Mammary epithelial cell (primary cell): ENCODE data around the gene LRRTM3.

ENCODE experiments used
- EZH2 ChIP-seq: IDR thresholded peaks from 2 replicates; pipeline ENCODE4 v1.6.1; 2012; ENCODE audit warnings: low read length, inconsistent platforms, borderline replicate concordance
- TF ChIP-seq, protein P1 (sequence below), 2 donors: IDR thresholded peaks in 1 of 2; conservative IDR thresholded peaks in 1 of 2; 2 replicates each; pipeline ENCODE4 v1.5.1; 2011 to 2012; ENCODE audit warnings: inconsistent platforms in 2 of 2, low read length in 2 of 2, mild to moderate bottlenecking in 2 of 2, control low read depth in 1 of 2, low read depth in 1 of 2; ENCODE audit not compliant: insufficient read depth in 1 of 2; ENCODE audit errors: extremely low read depth in 1 of 2

DNA sequence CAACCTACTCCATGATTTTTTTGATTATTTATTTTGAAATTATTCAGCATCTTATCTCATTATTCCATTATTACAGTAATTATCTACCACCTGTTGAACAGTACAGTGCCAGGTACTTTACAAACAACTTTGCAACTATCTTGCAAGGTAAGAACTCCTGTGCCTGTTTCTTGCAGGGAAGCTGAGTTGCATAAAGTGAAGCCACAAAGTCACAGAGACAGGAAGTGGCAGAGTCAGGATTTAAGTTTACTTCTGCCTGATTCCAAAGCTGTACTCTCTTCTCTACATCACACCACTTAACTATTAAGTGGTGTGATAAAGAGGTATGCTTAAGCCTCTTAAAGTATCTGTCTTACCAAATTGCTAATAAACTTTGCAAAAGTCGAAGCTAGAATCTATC, 80.1 kb downstream of the LRRTM3 start:
- no peak for TF ChIP-seq EZH2
- TF ChIP-seq, protein P1, sequence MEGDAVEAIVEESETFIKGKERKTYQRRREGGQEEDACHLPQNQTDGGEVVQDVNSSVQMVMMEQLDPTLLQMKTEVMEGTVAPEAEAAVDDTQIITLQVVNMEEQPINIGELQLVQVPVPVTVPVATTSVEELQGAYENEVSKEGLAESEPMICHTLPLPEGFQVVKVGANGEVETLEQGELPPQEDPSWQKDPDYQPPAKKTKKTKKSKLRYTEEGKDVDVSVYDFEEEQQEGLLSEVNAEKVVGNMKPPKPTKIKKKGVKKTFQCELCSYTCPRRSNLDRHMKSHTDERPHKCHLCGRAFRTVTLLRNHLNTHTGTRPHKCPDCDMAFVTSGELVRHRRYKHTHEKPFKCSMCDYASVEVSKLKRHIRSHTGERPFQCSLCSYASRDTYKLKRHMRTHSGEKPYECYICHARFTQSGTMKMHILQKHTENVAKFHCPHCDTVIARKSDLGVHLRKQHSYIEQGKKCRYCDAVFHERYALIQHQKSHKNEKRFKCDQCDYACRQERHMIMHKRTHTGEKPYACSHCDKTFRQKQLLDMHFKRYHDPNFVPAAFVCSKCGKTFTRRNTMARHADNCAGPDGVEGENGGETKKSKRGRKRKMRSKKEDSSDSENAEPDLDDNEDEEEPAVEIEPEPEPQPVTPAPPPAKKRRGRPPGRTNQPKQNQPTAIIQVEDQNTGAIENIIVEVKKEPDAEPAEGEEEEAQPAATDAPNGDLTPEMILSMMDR (conservative IDR thresholded peaks at IDR 0.05 in 1 of 2, IDR thresholded peaks at IDR 0.05 in 1 of 2; ENCODE audit: extremely low read depth in 1 of 2, insufficient read depth in 1 of 2, low read depth in 1 of 2, low read length in 2 of 2): no peak
